ENCODE data around the gene ASB13.

The ASB13 gene

DNA sequence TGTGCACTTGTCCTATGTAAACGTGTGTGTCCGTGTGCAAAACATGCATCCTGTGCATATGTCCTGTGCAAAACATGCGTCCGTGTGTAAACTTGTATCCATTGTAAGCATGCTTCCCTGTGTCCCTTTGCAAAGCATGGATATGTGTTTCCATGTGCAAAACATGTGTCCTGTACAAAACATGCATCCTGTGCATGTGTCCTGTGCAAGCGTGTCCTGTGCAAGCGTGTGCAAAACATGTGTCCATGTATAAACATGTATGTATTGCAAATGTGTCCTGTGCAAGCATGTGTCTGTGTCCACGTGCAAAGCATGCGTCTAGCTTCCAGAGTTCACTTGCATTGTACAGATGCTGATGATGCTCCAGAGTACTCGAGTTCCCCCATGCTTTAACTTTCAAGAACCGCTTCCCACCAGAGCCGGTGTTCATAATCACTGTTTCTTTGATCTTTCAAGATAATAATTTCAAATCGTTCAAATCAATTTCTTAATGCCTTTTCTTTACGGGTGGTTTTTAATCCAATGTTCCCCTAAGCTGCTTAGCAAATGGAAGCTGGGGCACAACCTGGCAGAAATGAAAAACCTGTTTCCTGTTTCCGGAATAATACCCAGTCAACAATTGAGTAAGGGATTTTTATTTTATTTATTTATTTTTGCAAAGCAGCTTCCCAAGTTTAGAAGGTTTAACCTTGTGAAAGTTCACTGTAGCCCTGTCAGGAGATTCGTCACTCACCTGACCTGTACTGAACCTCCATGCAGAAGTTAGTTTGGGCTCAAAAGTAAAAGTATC is 641 bp upstream of the ASB13 start:
- H3K4me3 ChIP-seq (ENCODE audit: low read depth, low read length), result peak overlapping the region; percentile 54
- H3K9me3 ChIP-seq, result no peaks in the 10 kb centered on the region
- TF ChIP-seq, protein P1, sequence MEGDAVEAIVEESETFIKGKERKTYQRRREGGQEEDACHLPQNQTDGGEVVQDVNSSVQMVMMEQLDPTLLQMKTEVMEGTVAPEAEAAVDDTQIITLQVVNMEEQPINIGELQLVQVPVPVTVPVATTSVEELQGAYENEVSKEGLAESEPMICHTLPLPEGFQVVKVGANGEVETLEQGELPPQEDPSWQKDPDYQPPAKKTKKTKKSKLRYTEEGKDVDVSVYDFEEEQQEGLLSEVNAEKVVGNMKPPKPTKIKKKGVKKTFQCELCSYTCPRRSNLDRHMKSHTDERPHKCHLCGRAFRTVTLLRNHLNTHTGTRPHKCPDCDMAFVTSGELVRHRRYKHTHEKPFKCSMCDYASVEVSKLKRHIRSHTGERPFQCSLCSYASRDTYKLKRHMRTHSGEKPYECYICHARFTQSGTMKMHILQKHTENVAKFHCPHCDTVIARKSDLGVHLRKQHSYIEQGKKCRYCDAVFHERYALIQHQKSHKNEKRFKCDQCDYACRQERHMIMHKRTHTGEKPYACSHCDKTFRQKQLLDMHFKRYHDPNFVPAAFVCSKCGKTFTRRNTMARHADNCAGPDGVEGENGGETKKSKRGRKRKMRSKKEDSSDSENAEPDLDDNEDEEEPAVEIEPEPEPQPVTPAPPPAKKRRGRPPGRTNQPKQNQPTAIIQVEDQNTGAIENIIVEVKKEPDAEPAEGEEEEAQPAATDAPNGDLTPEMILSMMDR (IDR thresholded peaks at IDR 0.05; ENCODE audit: low read depth, low read length), result no peak
- H3K36me3 ChIP-seq, result no peaks in the 10 kb centered on the region
- H3K27me3 ChIP-seq, result no peaks in the 10 kb centered on the region
- H3K4me1 ChIP-seq, result no peaks in the 10 kb centered on the region
- no peak for DNase-seq

DNA sequence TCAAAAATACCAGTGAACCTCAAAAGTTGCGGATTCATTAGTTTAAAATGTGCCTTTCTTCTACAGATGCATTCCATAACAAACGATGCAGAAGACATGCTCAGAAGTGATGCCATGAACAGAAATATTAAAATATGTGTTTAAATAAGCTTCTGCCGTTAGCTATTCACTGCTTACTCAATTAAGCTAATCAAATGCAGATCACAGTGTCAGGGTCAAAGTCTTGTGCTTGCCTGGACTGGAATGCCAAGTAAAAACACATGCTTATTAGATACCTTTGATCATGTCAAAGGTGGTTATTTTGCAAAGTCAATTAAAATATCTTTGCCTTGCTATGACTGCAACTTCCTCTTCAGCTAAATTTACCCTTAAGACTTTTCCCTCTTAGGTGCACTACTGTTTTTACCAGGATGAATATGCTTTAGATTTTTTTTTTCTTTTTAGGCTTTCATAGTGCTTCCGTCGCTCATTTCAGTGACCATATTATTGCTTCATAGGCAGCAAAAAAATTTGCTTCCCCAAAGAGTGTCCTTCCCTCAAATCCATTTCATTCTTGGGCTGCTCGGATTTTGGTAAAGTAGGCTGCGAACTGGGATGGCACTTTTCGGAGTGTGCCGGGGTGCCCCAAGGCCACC is 905 bp downstream of the ASB13 start:
- peak overlapping the region; percentile 72 for H3K4me3 ChIP-seq (ENCODE audit: low read depth, low read length)
- H3K27me3 ChIP-seq, result no peaks in the 10 kb centered on the region
- H3K9me3 ChIP-seq, result no peaks in the 10 kb centered on the region
- no peaks in the 10 kb centered on the region for H3K4me1 ChIP-seq
- DNase-seq, result no peak
- H3K36me3 ChIP-seq, result no peaks in the 10 kb centered on the region
- TF ChIP-seq, protein P1 (IDR thresholded peaks at IDR 0.05; ENCODE audit: low read depth, low read length), result no peak

DNA sequence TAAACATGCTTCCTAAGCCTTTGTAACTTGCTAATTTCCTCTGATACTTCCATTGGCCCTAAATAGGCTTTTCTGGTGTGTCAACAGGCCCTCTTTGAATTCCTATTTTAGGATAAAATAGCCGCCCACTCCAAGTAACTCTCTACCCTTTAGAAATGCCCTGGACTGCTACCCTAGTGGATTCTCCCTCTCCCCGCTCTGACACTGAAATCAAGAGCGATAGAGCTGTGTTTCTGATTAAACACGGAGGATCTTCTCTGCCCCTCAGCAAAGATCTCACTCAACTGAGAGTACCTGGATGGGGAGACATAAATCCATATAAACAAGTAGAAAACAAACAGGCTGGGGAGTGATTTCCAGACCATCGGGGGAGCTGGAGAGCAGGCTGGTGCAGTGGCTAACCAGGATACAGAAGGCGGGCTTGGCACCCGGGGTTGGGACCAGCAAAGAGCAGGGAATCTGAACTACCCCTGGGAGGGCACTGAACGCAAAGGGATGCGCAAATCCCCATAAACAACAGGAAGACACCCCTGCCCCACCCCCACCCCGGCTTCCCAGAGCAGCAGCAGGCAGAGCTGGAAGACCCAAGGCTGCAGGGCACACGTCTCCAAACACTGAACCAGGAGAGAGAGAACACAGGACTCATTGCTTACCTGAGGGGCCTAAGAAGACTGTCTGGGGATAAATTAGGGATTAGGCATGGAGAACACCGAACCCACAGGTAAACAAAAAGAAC is 2.5 kb downstream of the ASB13 start:
- Histone ChIP-seq H3K4me3 (ENCODE audit: low read depth, low read length) (no peak overlapping the region), H3K27me3 (no peaks in the 10 kb centered on the region), H3K4me1 (no peaks in the 10 kb centered on the region), H3K9me3 (no peaks in the 10 kb centered on the region), H3K36me3 (no peaks in the 10 kb centered on the region)
- TF ChIP-seq, protein P1 (IDR thresholded peaks at IDR 0.05; ENCODE audit: low read depth, low read length), result no peak
- no peak for DNase-seq

DNA sequence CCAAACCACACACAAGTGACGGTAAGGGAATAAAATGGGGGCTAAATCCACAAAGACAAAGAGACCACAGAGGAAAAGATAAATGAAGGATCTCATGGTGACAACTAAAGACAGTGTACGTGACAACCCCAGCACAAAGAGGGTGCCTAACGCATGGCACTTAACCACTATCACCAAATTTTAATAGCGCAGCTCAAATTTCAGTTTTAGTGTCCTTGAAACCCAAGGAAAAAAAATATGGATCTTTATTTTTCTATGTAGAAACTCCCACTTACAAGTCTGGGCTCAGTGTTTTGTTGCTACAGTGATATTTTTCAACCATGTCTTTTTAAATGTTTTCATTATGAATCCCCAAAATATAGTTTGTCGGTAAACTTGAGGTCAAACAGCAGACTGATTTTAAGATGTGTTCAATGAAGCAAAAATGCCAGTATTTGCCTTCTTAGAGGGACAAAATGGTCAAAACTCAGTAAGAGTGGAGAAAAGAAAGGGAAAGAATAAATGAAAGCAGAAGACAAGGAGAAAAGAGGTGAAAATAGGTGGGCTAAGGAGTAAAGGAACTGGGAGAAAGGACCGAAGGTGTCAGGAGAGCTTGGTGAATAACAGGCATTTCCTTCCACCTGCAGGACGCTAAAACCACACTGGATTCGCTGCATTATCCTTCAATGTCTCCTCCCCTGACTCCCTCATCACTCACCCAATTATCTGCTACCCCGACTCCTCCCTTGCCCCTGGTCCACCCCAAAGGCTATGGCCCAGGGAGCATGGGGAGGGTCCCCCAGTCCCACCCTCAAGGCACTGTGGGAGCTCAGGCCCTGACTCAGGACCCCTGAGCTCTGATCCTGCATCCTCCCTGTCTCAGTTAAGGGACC is 3.5 kb downstream of the ASB13 start:
- TF ChIP-seq, protein P1 (IDR thresholded peaks at IDR 0.05; ENCODE audit: low read depth, low read length), result no peak
- H3K27me3 ChIP-seq, result no peaks in the 10 kb centered on the region

DNA sequence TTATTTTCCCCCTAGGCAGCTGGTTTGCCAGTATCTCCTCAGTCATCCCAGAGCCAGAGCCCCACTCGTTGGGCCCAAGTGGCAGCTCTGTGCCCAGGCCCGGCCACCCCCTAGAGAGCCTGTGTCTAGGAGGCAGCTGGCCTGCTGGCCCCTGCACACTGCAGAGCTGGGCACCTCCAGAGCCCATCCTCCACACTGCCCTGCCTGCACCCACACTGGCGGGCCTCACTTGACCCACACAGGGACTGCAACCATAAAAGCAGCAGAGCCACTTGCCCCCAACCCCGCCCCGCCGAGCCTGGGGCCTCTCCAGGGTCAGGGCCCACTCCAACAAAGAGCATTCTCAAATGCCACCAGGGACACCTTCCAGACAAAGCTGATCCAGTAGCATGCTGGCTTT is 5.4 kb downstream of the ASB13 start:
- DNase-seq, result no peak
- H3K27me3 ChIP-seq, result no peaks in the 10 kb centered on the region
- no peaks in the 10 kb centered on the region for H3K36me3 ChIP-seq
- H3K4me1 ChIP-seq, result no peaks in the 10 kb centered on the region
- H3K9me3 ChIP-seq, result no peaks in the 10 kb centered on the region
- no peak overlapping the region for H3K4me3 ChIP-seq (ENCODE audit: low read depth, low read length)
- TF ChIP-seq, protein P1 (IDR thresholded peaks at IDR 0.05; ENCODE audit: low read depth, low read length), result no peak

More for the DNA sequence above, 3.5 kb downstream of the ASB13 start:
- H3K4me3 ChIP-seq (ENCODE audit: low read depth, low read length), result no peak overlapping the region
- DNase-seq, result no peak
- no peaks in the 10 kb centered on the region for H3K36me3 ChIP-seq
- no peaks in the 10 kb centered on the region for H3K9me3 ChIP-seq
- no peaks in the 10 kb centered on the region for H3K4me1 ChIP-seq

All from BE2C (cell line).